ENCODE data around the gene FOXP4.
A peak's percentile ranks its signal among the peaks of the same experiment; 100 is the strongest.

The FOXP4 gene

DNA sequence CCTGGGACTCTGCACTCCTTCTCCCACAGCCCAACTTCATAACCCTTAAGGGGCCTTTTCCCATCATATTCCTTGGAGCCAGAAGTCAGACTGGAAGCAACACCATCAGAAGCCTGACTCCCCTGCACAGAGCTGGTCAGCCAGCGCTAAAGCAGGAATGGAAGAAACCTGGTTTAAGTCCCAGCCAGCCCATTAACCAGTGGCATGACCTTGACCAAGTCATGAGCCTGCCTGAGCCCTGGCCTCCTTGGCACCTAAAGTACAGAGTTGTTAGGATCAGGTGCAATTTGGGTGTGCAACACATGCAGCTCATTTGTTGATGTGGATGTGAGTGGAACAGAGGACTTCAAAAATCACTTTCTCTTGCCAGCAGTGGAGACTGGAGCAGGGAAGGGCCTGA, 20.8 kb downstream of the FOXP4 start:
- no peak for DNase-seq

- DNase-seq, result no peak
Measured at GRCh38 chr6:41567684-41568083, 21.5 kb downstream of the FOXP4 start.

DNA sequence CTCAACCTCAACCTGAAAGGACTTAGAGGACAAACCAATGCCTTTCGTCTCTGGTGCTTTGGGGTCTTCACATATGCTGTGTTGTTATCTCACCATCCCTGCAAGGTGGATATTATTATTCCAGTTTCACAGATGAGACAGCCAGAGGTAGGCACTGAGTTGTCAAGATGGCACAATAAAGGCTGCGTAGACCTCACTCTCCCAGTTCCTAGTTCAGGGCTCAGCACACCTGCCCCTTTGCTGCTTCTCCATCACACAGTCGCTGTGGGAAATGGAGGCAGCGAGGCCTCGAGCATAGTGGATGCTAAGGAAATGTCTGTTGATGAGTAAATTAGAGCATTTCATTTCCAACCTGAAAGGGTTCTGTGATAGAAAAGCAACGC, 22.0 kb downstream of the FOXP4 start:
- DNase-seq, result no peak

DNA sequence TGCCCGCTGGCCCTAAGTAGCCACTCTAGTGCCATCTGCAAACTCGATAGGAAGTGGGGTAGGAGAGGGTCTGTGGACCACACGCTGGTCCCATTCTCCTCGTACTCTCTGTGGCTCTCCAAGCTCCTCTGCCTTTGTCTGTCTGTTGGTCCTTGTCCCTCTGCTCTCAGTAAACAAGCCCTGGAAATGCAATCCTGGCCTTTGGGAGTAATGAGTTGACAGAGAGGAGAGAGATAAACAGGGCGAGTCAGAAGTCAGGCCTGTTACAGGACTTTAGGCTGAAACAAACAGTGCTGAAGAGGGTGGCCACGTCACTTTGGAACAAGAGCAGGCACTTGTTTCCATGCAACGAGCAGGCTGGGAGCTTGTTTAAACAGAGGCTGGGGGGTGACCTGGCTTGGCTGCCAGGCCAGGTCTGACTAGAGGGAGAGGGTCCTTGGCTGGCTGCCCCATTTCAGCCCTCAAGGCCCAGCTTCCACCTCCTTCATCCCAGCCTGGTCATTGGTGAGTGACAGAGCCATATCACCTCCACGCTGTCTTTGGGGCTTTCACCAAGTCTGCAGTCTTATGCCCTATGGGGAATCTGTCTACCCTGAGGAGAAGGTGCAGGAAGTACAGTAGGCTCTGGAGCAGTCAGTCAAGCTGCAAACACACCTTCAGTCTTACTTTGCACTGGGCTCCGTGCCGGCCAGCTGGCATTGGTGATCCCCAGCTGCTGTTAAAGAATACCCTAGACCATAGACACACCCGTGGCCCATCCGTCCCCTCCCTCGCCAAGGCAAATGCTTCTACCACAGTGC, 22.6 kb downstream of the FOXP4 start:
- DNase-seq, result peak; percentile 51

DNA sequence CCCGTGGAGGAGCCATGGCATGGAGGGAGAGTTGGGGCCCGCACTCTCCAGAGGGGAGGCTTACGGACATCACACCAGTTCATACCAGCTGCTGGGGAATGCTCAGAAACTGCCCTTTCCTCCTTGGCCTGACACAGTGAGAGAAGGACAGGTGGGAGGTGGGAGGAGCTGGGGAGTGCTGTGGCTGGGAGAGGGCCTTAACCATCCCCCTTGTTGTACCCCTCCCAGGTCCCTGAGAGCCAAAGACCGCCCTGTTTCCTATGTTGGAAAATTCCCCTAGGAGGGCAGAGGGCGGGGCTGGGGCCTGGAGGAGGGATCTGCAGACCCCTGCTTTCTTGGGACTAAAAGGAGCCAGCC, 24.1 kb downstream of the FOXP4 start:
- no peak for DNase-seq

DNA sequence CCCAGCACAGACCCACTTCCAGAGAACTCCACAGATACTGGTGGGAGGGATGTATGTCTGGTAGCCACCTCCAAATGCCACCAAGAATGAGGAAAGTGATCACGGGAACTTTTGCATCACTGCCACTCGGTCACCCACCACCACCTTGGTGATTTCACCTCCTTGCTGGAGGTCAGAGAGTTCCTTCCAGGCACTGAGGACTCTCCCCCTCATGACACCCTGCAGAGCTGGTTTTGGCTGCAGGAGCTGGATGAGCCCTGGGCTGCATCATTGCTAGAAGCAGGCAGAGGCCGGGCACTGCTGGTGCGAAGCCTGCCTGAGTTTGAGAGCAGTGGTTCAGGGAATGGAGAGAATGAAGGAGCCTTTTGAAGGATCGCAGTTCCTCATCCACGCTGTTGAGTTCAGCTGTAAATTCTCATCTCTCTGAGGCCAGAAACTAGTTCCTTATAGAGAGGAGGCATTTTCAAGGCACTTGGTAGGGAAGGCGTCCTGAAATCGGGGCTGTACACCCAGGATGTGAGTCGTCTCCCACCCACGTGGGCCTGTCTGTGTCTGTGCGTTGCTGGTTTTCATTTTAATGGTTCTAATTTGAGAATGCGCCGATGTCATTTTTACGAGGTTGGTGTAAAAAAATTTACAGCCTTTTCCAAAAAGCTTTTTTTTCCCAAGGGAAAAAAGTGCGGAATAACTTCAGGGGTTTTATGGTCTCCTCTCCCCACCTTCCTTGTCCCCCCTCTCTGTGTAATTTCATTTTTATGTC, 25.0 kb downstream of the FOXP4 start:
- no peak for DNase-seq

DNA sequence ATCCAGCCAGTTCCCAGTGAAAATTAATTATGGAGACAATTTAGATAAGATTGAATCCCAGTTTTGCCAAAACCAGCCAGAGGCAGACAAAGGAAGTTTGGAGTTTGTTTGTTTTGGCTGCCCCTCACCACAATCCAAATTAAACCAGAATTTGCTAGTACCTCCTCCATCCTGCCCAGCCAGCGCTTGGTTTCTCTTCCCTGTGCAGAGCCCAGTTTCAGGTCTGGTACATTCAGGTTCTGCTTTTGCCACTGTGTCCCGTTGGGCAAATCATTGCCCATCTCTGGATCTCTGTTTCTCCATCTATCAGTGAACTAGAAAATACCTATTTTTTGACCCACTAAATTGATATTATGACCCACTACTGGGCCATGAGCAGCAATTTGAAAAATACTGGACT, 26.4 kb downstream of the FOXP4 start:
- no peak for DNase-seq

DNA sequence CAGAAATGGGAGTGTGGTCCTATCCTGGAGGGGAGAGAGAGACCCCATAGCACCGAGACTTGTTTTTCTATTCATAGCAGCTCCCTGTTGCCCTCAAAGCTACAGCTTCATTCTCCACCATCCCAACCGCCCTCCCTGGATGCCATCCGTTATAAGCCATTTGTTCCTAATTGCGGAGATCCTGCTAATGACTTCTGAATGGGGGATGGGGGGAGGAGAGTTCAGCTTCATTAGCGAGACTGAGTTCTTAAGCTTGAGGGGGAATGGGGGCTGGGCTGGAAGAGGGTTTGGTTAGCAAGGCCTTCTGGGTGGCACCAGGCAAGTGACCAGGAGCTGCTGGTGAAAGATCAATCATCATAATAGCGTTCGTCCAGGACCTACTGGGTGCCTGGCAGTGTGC, 27.1 kb downstream of the FOXP4 start:
- peak; percentile 61 for DNase-seq

GRCh38 chr6:41573985-41574384, 27.8 kb downstream of the FOXP4 start:
- DNase-seq, result no peak

GRCh38 chr6:41575598-41575997, 29.4 kb downstream of the FOXP4 start:
- DNase-seq, result no peak

DNA sequence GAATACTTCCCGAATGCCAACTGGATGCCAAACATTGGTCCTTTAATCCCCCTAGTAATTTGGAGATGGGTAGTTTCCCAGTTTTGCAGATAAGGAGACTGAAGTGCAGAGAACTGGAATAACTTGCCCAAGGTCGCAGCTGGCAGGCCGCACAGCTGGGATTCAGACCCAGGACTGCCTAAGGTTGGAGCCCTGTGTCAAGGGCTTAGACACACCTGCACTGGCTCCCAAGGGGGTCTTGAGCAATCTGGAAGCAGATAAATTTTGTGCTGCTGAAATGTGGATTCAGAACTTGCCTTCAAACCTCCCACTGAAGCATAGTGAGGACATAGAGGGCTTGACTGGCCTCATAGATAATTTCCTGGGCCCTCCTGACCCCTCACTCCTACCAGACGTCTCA, 30.5 kb downstream of the FOXP4 start:
- peak; percentile 39 for DNase-seq

DNA sequence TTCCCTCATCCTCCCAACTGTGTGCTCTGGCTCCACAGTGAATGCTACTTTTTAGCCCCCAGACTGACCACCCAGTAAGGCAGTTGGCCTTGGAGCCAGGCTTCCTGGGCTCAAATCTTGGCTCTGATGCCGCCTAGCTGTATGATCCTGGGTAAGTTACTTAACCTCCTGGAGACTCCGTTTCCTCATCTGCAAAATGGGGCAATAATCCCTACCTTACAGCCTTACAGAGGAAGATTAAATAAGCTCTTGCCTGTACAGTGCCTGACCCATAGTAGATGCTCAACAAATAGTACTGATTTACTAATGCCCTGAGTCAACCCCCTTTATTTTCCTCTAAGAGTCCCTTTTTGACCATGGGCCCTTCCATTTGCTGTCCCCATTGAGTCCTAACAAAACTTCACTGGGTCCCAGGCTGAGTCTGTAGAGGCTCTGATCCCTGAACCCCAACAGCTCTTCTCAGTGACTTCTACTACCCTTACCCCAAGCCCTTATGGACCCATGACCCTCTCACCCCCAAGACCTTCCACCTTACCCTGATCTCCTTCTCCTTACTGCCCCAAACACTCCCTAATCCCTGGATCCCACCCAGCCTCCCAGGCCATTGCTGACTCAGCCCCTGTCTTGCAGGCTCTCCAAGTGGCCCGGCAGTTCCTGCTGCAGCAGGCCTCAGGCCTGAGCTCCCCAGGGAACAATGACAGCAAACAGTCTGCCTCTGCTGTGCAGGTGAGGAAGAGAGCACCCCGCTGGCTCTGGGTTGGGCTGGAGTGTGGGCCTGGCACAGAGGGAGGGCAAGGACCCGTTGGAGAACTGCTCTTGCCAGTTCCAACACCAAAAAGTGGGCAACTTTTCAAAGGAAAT, 31.4 kb downstream of the FOXP4 start:
- DNase-seq, result peak; percentile 98

GRCh38 chr6:41578217-41579087, 32.3 kb downstream of the FOXP4 start:
- DNase-seq, result peak; percentile 98

- DNase-seq, result peak; percentile 77
Measured at GRCh38 chr6:41579088-41579610, 33.0 kb downstream of the FOXP4 start.

GRCh38 chr6:41580690-41581089, 34.5 kb downstream of the FOXP4 start:
- no peak for DNase-seq

GRCh38 chr6:41581381-41581991, 35.3 kb downstream of the FOXP4 start:
- peak; percentile 77 for DNase-seq

- DNase-seq, result no peak
Measured at GRCh38 chr6:41582540-41582939, 36.4 kb downstream of the FOXP4 start.

DNA sequence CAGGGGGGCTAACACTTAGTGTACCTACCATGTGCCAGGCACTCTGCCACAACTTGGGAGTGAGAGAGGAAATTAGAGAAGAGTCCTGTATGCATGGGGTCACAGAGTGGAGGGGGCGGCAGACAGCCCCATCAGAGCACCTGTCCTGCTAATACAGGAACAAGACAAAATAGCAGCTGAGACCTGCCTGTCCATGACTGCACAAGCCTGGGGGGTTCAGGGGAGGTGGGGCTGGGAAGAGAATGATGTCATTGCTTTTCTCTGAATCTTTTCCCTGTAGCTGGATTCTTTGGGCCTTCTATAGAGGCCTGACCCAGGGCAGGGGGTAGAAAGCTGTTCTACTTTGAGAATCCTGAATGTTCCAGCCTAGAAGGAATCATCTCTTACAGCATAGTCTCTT, 37.4 kb downstream of the FOXP4 start:
- peak; percentile 65 for DNase-seq

DNA sequence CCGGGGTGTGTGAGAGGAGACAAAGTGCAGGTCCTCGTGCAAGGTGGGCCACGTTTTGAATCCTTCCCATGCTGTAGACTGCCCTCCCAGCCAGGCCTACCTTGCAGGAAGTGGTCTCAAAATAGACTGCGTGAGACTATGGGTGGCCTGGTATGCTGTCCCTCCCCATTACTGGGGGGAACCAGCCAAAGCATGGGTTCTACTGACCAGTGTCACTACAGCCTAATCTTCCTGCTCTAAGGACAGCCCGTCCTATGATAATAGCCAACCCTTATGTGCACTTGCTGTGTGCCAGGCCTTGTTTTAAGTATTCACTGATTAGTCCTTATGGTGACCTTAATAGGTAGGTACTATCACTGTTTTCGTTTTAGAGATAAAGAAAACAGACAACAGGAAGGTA, 38.0 kb downstream of the FOXP4 start:
- no peak for DNase-seq

DNA sequence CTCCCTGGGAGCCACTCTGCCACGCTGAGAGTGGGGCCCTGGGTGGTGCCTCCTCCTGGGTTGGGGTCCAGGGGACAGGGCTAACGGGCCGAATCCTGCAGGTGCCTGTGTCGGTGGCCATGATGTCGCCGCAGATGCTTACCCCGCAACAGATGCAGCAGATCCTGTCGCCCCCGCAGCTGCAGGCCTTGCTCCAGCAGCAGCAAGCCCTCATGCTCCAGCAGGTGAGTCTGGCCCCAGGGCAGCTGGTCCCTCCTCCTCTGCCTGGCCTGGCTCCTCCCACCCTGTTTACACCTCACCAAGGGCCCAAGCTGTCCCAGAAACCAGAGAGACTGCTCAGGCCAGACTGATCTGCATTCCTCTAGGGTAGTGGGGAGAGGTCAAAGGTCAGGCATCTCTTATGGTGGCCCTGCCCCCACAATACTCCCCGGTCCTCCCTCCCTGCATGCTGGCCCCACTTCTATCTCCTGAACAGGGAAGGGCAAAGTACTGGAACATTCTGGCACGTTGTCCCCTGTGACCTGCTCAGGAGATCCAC, 38.6 kb downstream of the FOXP4 start:
- peak; percentile 78 for DNase-seq

DNA sequence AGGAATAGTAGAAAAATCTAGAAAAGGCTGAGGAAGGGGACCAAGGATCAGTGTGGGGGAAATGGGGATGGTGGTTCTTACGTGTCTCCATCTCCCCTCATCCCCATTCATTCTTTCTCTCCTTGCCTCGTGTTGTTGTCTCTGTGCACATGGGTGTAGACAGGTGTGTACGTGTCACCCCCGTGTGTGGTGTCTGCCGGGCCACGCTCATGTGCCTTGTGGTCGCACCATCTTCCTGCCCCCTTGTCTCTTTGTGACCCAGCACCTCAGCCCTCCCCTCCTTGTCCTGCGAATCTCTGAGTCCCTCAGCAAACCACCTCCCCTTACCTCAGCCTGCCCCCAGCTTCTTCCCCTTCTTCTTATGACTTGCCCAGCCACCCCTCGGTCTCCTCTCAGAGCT, 39.4 kb downstream of the FOXP4 start:
- DNase-seq, result no peak

All from NCI-H69 (cell line).